GM12874 (cell line): ENCODE results near the gene KLK10.

Experiments
- CTCF ChIP-seq: IDR thresholded peaks from 2 replicates; pipeline ENCODE4 v1.5.1; 2011; ENCODE audit warnings: low read depth, mild to moderate bottlenecking, control low read depth, low read length, moderate library complexity; ENCODE audit not compliant: insufficient read depth

Gene KLK10

GRCh38 chr19:51006406-51006805 lies 13.1 kb downstream of the KLK10 start:
- no peak for TF ChIP-seq CTCF

- no peak for TF ChIP-seq CTCF
Measured at GRCh38 chr19:51005248-51005647, 14.3 kb downstream of the KLK10 start.

GRCh38 chr19:51003316-51003715 lies 16.2 kb downstream of the KLK10 start:
- TF ChIP-seq CTCF: no peak

- no peak for TF ChIP-seq CTCF
Measured at GRCh38 chr19:51002542-51003311, 16.8 kb downstream of the KLK10 start.

- TF ChIP-seq CTCF: no peak
Measured at GRCh38 chr19:51002089-51002532, 17.4 kb downstream of the KLK10 start.

- TF ChIP-seq CTCF: no peak
Measured at GRCh38 chr19:51001515-51001914, 18.0 kb downstream of the KLK10 start, which contains the start of gene KLK8. Gene KLK8 (minus strand): TSS chr19:51001604. CDS start chr19:51001167, 437 bp downstream.

GRCh38 chr19:51000981-51001380 lies 18.5 kb downstream of the KLK10 start:
- TF ChIP-seq CTCF: no peak
